Stimulated activated CD4-positive, alpha-beta T cell treated with anti-CD3 and anti-CD28 coated beads, Interleukin-4, amount 100 ng/mL, for 24 hours (primary cell): ENCODE measurements around the gene TSHZ3.

Source experiments
- DNase-seq: peaks from one replicate; pipeline ENCODE4 v3.0.0-alpha.2; 2020

The TSHZ3 gene, protein sequence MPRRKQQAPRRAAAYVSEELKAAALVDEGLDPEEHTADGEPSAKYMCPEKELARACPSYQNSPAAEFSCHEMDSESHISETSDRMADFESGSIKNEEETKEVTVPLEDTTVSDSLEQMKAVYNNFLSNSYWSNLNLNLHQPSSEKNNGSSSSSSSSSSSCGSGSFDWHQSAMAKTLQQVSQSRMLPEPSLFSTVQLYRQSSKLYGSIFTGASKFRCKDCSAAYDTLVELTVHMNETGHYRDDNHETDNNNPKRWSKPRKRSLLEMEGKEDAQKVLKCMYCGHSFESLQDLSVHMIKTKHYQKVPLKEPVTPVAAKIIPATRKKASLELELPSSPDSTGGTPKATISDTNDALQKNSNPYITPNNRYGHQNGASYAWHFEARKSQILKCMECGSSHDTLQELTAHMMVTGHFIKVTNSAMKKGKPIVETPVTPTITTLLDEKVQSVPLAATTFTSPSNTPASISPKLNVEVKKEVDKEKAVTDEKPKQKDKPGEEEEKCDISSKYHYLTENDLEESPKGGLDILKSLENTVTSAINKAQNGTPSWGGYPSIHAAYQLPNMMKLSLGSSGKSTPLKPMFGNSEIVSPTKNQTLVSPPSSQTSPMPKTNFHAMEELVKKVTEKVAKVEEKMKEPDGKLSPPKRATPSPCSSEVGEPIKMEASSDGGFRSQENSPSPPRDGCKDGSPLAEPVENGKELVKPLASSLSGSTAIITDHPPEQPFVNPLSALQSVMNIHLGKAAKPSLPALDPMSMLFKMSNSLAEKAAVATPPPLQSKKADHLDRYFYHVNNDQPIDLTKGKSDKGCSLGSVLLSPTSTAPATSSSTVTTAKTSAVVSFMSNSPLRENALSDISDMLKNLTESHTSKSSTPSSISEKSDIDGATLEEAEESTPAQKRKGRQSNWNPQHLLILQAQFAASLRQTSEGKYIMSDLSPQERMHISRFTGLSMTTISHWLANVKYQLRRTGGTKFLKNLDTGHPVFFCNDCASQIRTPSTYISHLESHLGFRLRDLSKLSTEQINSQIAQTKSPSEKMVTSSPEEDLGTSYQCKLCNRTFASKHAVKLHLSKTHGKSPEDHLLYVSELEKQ

DNA sequence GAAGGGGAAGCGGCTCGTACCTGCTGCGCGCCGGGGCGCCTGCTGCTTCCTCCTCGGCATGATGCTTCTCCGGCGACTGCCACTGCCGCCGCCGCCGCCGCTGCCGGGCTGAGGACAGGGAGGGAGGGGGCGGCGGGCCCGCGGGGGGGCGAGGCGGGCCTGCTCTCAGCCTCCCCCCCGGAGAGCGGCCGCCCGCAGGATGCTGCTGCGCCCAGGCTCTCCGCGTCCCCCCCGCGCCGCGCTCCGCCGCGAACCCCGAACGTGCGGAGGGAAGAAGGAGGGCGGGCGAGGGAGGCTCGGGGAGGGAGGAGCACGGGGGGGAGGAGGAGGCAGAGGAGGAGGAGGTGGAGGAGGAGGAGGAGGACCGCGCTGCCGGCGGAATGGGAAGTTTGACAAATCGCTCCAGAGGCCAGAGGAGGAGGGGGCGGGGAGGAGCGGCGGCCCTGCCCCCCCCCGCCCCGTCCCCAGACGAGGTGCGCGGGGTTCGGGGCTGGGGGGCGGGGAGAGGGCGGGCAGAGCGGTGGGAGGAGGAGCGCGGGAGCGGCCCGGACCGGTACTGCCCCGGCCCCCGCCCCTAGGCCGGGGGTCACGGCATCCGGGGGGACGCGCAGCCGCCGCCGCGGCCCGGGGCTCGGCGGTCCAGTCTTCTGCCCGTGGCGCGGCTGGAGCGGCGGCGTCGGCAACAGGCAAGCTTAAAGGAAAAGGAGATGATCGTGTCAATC is at the start of gene TSHZ3:
Gene TSHZ3, minus strand, starts transcription at position 277 of the 722 bp plus-strand sequence. Its CDS starts 217 bp downstream, at position 60.
- DNase-seq, result peak; percentile 36

DNA sequence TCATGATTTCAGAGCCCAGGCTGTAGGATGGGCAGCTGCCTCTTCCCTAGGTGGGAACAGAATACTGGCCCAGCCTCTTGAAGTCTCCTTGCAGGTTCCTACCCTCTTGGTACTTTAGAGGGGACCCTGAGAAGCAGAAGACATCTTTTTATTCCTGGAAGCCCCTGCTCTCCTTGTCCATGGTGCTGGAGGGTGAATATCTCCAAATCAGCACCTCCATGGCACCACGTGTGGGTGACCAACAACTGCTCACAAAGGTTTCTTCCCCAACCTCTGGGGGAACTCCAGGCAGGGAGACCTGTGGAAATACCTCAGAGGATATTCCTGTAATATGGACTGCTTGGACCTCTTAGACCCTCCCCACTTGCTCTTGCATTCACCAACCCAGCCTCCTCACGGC is 48.1 kb upstream of the TSHZ3 start:
- no peak for DNase-seq

DNA sequence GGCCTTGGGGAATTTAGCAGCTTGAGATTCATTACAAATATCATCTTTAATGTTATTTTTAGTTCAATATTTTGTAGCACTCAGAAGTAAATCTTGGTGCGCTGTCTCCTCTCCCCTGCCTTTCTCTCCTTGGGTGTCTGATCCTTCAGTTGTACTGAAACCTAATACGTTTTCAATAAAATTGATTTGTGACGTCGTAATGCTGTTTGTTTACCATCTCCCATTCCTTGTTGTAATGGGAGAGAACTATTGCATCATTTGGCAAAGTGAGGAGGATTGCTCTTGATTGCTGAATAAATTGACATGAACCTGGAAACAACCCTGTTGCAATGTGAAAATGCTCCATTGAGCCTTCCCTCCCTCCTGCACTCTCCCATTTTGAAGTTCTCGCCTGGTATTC is 43.2 kb upstream of the TSHZ3 start:
- DNase-seq, result no peak

DNA sequence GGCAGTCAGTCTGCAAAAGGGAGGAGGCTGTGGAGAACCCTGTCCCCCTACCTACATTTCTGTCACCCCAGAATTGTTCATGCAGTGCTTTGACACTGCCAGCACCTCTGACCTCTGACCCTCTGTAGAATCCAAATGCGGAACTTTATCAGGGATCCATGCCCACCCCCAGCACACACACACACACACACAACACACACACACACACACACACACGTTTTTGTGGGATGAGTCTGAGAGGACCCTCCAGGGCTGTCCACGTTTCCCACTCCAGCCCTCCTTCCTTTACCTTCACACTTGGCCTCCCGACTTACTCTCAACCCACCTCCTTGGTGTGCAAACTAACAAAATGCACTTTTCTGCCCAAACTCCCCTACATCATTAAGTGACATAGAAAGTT is 42.3 kb upstream of the TSHZ3 start:
- no peak for DNase-seq

DNA sequence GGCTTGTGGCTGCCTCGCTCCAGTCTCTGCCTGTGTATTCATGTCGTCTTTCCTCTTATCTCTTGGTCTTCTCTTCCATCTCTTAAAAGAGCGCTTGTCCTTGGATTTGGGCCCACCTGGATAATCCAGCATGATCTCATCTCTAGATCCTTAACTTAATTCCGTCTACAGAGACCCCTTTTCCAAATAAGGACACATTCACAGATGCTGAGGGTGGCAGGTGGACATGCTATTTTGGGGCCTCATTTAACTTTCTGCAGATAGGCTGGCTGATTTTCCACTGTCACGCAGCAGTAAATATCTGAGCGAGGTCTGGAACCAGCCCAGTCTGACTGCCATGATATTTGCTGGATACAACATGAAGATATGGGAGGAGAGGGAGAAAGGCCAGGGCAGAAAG is 41.5 kb upstream of the TSHZ3 start:
- DNase-seq, result no peak

DNA sequence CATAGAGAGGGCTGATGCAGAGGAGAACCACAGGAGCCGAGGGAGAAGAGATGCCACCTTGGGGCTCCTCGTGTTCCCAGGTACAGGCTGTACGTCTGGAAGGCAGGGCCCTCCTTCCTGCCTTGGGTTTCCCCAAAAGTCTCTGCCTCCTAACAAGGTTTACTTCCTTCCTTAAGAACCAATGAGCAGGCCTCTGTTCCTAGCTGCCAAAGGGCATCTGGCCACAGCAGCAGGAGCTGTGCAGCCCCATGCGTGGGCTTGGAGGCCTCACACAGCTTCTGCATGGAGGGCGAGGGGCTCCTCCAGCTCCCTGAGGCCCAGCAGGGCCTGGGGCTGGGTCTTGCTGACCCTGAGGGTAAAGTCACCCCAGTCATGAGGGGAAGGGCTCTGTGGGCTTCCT is 40.6 kb upstream of the TSHZ3 start:
- no peak for DNase-seq

DNA sequence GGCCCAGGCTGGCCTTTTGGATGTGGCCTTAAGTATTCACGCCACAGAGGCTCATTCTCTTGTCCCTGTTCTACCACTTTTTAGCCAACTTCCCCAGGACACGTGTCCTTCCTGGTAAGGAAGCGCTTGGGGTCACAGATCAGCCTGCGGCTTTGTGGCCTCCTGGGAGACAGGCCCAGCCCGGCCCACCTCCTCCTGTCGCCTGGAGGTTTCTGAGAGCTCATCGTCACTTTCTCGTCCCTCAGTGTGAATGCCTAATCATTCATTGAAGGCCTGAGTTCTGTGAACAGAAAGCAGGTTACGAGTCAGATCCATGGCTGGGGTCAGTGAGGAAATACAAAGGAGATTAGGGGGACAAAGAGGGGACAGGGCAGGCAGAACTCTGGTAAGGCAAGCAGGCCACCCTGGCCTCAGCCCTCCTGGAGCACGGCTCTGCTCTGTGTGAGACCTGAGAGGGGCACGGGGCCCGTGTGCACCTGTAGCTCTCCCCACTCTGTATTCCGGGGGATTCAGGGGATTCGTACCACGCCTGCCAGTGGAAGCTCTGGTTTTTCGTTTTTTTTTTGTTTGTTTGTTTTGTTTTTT is 38.6 kb upstream of the TSHZ3 start:
- DNase-seq, result no peak

DNA sequence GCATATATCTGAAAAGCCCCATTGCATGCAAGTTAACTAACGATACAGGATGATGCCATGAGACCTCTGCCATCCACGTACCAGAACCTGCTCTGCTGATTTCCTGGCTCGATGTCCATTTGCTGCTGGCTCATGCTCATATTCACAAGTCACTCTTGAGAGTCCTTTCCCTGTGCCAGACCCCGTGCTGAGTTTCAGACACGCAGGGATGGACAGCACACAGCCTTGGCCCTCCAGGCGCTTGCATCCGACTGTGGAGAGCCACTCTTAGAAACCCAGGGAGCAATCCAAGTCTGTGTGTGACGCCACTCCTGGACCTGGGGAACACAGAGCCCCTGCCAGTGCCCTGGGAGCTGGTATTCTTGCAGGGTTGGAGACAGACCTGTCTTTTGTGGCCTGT is 37.6 kb upstream of the TSHZ3 start:
- DNase-seq, result no peak

DNA sequence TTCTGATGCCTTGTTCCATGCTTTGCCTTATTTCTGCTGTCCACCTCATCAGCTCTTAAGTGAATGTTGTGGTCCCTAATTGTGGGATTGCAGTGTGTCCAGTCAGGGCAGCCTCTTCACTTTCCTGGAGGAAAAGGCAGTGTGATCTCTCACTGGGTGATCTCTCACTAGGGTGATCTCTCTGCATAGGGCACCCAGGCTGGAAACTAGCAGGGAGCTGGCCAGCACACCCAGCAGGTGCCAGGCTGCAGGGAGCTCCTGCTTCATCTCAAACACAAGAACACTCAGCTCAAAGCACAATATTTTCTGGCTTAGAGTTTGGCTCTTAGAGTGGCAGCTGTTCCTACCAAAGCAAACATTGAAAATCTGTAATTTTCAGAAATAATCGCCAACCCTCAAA is 36.5 kb upstream of the TSHZ3 start:
- no peak for DNase-seq

DNA sequence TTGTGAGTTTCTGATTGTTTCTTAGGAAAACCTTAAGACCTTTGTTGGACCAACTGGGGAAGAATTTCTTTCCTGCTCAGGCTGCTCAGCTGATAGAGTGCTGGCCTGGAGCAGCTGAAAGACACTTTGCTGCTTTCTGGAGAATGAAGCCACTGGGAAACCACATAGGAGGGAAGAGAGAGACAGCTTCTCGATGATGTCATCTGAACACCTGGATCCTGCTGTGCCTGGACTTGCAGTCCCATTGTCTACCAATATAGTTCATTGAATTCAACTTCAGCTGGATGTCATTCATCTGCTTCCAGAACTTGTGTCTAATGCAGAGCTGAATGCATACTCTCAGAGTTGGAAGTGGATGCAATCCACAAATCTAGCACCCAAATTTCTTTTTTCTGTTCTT is 34.3 kb upstream of the TSHZ3 start:
- DNase-seq, result no peak

DNA sequence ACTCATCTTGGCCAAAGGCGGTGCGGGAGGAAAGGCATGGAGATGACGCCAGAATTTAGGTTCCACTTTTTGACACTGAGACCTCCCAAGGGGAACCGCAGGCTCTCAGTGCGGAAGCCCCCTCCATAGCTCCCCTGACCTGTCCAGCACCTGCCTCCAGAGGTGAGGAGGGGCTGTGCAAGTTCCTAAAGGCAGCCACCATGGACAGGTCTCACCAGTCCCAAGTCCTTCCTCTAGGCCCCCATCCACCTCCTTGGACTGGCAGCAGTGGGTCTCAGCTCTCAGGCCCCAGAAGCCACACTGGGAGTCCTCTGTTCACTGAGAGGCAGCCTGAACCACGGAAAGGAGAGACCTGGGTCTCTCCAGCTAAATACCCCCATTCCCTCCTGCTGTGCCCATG is 31.6 kb upstream of the TSHZ3 start:
- DNase-seq, result no peak

DNA sequence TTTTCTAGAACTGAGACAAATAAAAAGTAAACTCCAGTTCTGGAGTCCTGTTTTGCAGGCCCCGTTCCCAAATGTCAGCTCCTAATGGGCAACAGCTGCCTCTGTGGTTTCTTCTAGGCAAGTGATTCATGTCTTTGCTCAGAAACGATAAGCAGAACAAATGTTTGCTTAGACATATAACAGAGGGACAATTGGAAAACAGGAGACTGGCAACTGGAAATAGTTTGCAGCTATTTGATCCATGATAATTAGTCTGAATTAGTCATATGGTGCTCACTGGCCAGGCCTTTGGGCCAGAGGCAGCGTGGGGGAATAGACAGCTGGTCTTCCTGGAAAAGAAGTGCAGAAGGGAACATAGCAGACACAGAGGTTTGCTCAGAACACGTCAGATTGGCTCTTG is 29.2 kb upstream of the TSHZ3 start:
- DNase-seq, result no peak

DNA sequence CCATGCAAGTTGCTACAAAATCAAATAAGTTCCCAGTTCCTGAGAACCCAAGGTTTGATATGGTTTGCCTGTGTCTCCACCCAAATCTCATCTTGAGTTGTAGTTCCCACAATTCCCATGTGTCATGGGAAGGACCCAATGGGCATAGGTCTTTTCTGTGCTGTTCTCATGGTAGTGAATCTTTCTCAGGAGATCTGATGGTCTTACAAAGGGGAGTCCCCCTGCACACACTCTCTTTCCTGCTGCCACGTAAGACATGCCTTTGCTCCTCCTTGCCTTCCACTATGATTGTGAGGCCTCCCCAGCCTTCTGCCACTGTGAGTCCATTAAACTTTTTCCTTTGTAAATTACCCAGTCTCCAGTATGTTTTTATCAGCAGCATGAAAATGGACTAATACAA is 28.5 kb upstream of the TSHZ3 start:
- DNase-seq, result no peak

DNA sequence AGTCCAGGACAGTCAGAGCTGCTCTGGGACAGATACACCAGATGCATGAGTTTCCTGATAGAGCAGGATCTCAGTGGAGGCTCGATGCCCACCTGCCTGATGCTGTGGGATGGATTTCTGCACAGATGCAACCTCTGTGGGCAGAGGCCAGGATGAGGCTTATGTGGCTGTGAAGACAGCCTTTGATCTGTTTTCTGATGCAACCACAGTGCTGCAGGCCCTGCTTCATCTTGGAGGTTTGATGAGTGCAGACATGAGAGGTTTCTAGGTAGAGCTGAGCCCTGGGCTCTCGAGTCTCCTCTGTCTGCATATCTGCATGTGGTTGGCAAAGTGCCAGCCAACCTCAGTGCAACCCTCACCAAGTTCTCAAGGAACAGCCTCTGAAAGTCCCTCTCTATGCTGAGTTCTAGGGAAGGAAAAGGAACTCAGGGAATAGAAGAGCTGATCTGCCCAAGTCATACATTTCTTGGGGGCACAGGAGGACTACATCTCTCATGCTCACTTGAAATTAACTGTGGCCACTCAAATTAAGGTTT is 23.1 kb upstream of the TSHZ3 start:
- DNase-seq, result no peak

DNA sequence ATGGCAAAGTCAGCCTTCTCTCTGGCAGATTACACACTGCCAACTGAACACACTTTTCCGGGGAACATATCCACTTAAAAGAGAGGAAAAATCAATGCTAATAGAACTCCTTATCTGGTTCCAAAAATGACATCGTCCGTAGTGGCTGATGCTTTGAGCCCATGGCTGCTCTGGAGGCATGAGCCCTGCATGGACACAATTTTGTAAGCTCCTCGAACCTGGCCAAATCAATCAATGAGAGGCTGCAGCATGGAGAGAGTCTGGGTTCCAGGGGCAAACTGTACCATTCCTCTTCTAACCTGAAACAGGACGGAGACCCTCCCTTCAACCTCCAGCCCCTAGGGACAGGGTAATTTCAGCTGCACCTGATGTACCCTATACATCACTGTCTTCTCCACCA is 21.0 kb upstream of the TSHZ3 start:
- DNase-seq, result no peak

DNA sequence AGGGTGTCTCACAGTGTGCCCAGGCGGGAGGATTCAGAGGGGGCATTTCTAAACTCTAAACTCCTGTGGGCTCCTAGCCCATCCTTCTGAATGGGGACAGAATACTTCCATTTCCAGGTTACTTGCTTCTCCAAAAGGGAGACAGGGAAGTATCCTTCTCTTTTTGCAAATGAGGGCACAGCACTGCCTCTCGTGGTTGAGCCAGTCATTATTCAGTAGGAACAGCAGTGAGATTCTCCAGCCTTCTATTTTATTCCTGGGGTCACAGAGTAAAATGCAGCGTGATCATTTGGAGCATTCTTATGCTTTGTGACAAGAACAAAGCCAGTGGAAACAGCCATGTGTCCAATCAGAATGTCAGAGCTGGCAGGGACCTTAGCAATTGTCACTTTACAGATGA is 15.7 kb upstream of the TSHZ3 start:
- no peak for DNase-seq

DNA sequence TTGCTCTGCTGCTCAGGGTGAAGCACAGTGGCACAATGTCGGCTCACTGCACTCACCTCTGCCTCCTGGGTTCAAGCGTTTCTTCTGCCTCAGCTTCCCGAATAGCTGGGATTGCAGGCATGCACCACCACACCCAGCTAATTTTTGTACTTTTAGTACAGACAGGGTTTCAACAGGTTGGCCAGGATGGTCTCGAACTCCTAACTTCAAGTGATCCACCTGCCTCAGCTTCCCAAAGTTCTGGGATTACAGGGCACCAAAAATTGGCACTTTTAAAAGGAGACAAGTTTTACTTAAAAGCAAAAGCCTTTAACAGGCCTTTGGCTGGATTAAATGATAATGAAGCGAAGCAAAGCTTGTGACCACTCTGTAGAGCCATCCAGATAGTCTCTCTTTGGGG is 12.5 kb upstream of the TSHZ3 start:
- no peak for DNase-seq

DNA sequence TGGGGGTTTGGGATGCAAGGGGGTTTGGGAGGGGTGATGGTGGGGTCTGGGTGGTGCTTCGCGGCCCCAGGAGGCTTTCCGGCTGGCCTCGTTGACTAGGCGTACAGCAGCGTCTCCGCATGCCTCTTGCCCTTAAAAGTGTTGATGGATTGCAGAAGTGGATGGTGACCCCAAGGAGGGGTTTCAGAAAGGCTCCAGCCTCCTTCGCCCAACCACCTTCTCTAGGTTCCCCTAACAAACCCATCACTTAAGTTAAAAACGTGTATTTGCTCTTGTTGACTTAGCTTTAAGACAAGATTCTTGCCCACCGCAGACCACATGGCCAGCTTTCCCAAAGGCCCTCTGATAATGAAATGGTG is 8.1 kb upstream of the TSHZ3 start:
- DNase-seq, result no peak

DNA sequence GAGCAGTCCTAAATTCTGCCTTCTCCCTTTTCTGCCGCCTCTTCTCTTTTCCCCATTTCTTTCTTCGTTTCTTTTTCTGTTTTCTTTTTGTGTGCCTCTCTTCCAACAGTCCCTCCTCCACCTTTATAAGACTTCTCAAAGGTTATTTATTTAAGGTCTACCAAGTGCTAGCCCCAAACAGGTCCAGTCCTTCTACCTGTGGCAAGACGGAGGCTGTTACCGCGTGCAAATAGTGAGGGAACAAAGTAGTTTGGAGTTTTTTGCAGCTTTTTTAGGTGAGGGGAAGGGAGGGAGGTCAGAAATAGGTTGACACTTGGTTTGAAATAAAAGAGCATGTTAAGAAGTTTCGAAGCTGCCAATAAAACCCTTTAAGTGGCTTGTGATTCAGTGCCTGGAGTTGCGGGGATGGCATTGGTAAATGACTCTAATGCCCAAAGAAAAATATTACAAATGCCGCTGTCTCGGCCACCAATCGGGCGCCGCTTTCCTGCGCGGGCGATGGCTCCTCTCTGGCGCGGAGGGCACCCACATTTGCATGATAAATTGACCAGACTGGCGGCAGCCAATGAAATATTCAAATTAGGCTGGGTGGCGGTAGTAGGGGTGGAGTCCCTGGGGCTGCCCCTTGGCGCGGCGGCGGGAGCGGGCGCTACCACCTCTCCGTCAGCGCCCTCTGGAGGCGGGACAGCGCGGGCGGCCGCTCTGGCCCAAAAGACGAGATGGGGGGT is 7.5 kb upstream of the TSHZ3 start:
- peak; percentile 66 for DNase-seq

DNA sequence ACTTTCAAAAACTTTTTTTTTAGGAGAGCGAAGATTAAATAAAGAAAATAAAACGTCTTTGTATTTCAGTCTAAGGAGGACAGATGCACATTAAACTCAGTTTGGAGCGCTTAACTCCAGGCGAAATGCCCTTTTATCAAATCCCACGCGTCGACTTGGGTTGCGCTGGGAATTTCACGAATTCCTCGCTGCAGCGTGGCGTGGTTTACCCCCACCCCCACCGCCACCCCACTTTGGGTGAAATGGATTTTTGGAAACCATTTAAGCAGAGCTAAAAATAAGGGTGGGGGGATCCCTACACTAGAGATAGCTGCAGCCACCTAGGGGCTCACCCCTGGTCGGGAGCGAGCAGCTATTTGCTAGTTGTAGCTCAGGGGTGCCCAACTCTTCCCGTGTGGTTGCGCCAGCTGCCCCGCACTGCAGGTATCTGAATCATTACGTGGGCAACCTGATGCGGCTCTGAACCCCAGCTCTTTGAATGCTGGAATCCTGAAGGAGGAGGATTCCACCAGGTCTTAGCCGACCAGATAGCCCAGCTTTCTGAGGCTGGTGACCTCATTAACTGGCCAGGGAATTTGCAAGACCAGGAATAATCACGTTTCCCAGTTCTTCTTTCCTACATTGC is 6.5 kb upstream of the TSHZ3 start:
- DNase-seq, result no peak
